SK-N-SH (cell line): ENCODE measurements around the gene SEMA3C. TPM values are rescaled to one million over a fixed set of nuclear protein-coding genes. Genes with fewer than 3 reads are reported as not detected.

Experiments used
- CTCF ChIA-PET: fragments of 300-600, 350-600 bp; formaldehyde crosslinking; extraction: SDS; loops from one replicate; lab custom pipeline; 2021; lab: Yijun Ruan, JAX
- POLR2A ChIA-PET: fragments of 350-600 bp; sonication (Branson Sonifier 250); formaldehyde crosslinking; extraction: SDS; loops from one replicate; lab custom pipeline; 2020; ENCODE audit warnings: antibody characterized with exemption, inconsistent platforms; lab: Yijun Ruan, JAX
- DNase-seq: peaks from one replicate; pipeline ENCODE4 v3.0.0; 2012
- H2AFZ ChIP-seq: fragments of 200-600 bp; sonication (generic); 2 replicates; pipeline ENCODE4 v1.8.1; 2016; ENCODE audit warnings: antibody characterized with exemption, mild to moderate bottlenecking, low read depth
- H3F3A ChIP-seq: fragments of 200-600 bp; sonication (generic); replicated peaks from 2 replicates; pipeline ENCODE3; 2016; ENCODE audit warnings: antibody characterized with exemption, mild to moderate bottlenecking; ENCODE audit not compliant: insufficient read depth
- H3K27ac ChIP-seq, 2 experiments: fragments of 200-500 bp in 1 of 2; fragments of 200-600 bp in 1 of 2; sonication (Bioruptor generic) in 1 of 2; sonication (generic), shearing (Covaris generic) in 1 of 2; 2 replicates each; pipeline versions ENCODE4 v1.5.1 to v1.6.1; 2014 to 2016; ENCODE audit warnings: low read depth in 2 of 2, inconsistent platforms in 1 of 2, low read length in 1 of 2, mild to moderate bottlenecking in 1 of 2, mixed read lengths in 1 of 2
- H3K27me3 ChIP-seq: fragments of 200-600 bp; sonication (generic), shearing (Covaris generic); 2 replicates; pipeline ENCODE4 v1.6.1; 2016; ENCODE audit warnings: mixed run types; ENCODE audit not compliant: insufficient read depth
- H3K36me3 ChIP-seq, 2 experiments: fragments of 200-500 bp in 1 of 2; fragments of 200-600 bp in 1 of 2; sonication (Bioruptor generic) in 1 of 2; sonication (generic) in 1 of 2; replicated peaks in 1 of 2; 2 replicates each; pipeline versions ENCODE3 to v1.5.1; 2014 to 2016; ENCODE audit warnings: low read length in 1 of 2, mild to moderate bottlenecking in 1 of 2; ENCODE audit not compliant: insufficient read depth in 2 of 2, control insufficient read depth in 1 of 2
- H3K4me1 ChIP-seq, 2 experiments: fragments of 200-500 bp in 1 of 2; fragments of 200-600 bp in 1 of 2; sonication (Bioruptor generic) in 1 of 2; sonication (generic), shearing (Covaris generic) in 1 of 2; 2 replicates each; pipeline versions ENCODE4 v1.5.1 to v1.6.1; 2014 to 2016; ENCODE audit warnings: low read depth in 1 of 2, low read length in 1 of 2, mixed run types in 1 of 2; ENCODE audit not compliant: insufficient read depth in 2 of 2, control insufficient read depth in 1 of 2
- H3K4me2 ChIP-seq: fragments of 200-600 bp; sonication (generic), shearing (Covaris generic); 2 replicates; pipeline ENCODE4 v1.6.1; 2017; ENCODE audit warnings: mixed run types
- H3K4me3 ChIP-seq, 2 experiments: fragments of 200-500 bp in 1 of 2; fragments of 200-600 bp in 1 of 2; sonication (Bioruptor generic) in 1 of 2; sonication (generic), shearing (Covaris generic) in 1 of 2; 2 replicates each; pipeline versions ENCODE4 v1.5.1 to v1.8.1; 2014 to 2016; ENCODE audit warnings: low read depth in 2 of 2, inconsistent platforms in 1 of 2, low read length in 1 of 2, mild to moderate bottlenecking in 1 of 2, mixed read lengths in 1 of 2, moderate library complexity in 1 of 2
- H3K79me2 ChIP-seq: fragments of 200-600 bp; sonication (generic); 2 replicates; pipeline ENCODE4 v1.8.1; 2017; ENCODE audit warnings: mild to moderate bottlenecking; ENCODE audit not compliant: insufficient read depth
- H3K9ac ChIP-seq: fragments of 200-600 bp; sonication (generic); 2 replicates; pipeline ENCODE4 v1.6.1; 2017; ENCODE audit warnings: mixed run types
- H3K9me2 ChIP-seq: fragments of 200-600 bp; sonication (generic); 2 replicates; pipeline ENCODE4 v1.6.1; 2017; ENCODE audit warnings: mixed run types
- H3K9me3 ChIP-seq: fragments of 200-600 bp; sonication (generic); 2 replicates; pipeline ENCODE4 v1.6.1; 2017; ENCODE audit warnings: mixed run types, mild to moderate bottlenecking, moderate library complexity
- H4K20me1 ChIP-seq: fragments of 200-600 bp; sonication (generic); 2 replicates; pipeline ENCODE4 v1.6.1; 2017; ENCODE audit warnings: mild to moderate bottlenecking, mixed run types; ENCODE audit not compliant: insufficient read depth
- EP300 ChIP-seq, 2 experiments: IDR thresholded peaks; 2 replicates each; pipeline versions ENCODE4 v1.4.0 to v1.6.1; 2012; ENCODE audit warnings: borderline replicate concordance in 1 of 2, low read depth in 1 of 2, low read length in 1 of 2
- FOXM1 ChIP-seq: IDR thresholded peaks from 2 replicates; pipeline ENCODE4 v1.4.0; 2012; ENCODE audit warnings: low read depth, mild to moderate bottlenecking
- IRF3 ChIP-seq: fragments of 150-350 bp; IDR thresholded peaks from 2 replicates; pipeline ENCODE4 v1.6.1; 2016; ENCODE audit warnings: mild to moderate bottlenecking, low read depth, low read length
- MAX ChIP-seq: IDR thresholded peaks from 2 replicates; pipeline ENCODE4 v1.4.0; 2012; ENCODE audit warnings: low read depth
- MEF2A ChIP-seq: IDR thresholded peaks from 2 replicates; pipeline ENCODE4 v1.4.0; 2012; ENCODE audit warnings: low read depth, borderline replicate concordance
- POLR2AphosphoS5 ChIP-seq: IDR thresholded peaks from 2 replicates; pipeline ENCODE4 v1.6.1; 2012; ENCODE audit warnings: low read depth, low read length
- RAD21 ChIP-seq: IDR thresholded peaks from 2 replicates; pipeline ENCODE4 v1.6.1; 2012; ENCODE audit warnings: mild to moderate bottlenecking, low read length
- RCOR1 ChIP-seq: fragments of 150-350 bp; IDR thresholded peaks from 2 replicates; pipeline ENCODE4 v1.6.1; 2017; ENCODE audit warnings: antibody characterized with exemption, low read length
- USF2 ChIP-seq: fragments of 150-350 bp; IDR thresholded peaks from 2 replicates; pipeline ENCODE4 v1.6.1; 2017; ENCODE audit warnings: antibody characterized with exemption, low read length, low read depth, borderline replicate concordance
- WGBS: methylation state at CpG from one replicate; pipeline ENCODE4 v1.1.6; 2017; ENCODE audit warnings: low lambda C conversion rate; 5-methylcytosine and 5-hydroxymethylcytosine counted together
- polyA plus RNA-seq, 3 experiments: library from polyadenylated mRNA; depleted of rRNA; stranded (reverse); fragments of >200 nt; gene quantifications; 2 replicates each; pipeline ENCODE4 v1.2.3, GENCODE V29; 2012

SEMA3C gene
- polyA plus RNA-seq, 1 of the 3 experiments (the other 2 are of a cell fraction) = 51.1 TPM

- Histone ChIP-seq H3F3A (peaks cover 3% of the 10 kb centered on the region), H3K27ac (no peak overlapping the region), H3K4me2 (no peak overlapping the region), H2AFZ (no peak overlapping the region), H3K4me1 (peaks cover 0 to 5% of the 10 kb centered on the region in 2 experiments; a peak in 2 of 4 replicates), H3K36me3 (no peaks in the 10 kb centered on the region), H3K27me3 (no peaks in the 10 kb centered on the region), H3K9me3 (no peaks in the 10 kb centered on the region), H3K9ac (no peak overlapping the region), H4K20me1 (no peaks in the 10 kb centered on the region), H3K79me2 (no peaks in the 10 kb centered on the region), H3K4me3 (no peak overlapping the region), H3K9me2 (no peaks in the 10 kb centered on the region)
- TF ChIP-seq RCOR1 (no peak), USF2 (no peak), POLR2AphosphoS5 (no peak), IRF3 (no peak), EP300 (IDR thresholded peaks at IDR 0.05; ENCODE audit: borderline replicate concordance in 1 of 2, low read depth in 1 of 2, low read length in 1 of 2) (no peak), MAX (no peak), FOXM1 (no peak), RAD21 (no peak), MEF2A (no peak)
- ChIA-PET POLR2A (no interaction called here), CTCF (no interaction called here)
- 56% methylated on average over 1 of the region's 1 CpG for WGBS
- no peak for DNase-seq
These were observed 30.6 kb upstream of the SEMA3C start for GRCh38 chr7:80949449-80949848.

GRCh38 chr7:80946858-80947257, 28.0 kb upstream of the SEMA3C start:
- Histone ChIP-seq H4K20me1 (no peaks in the 10 kb centered on the region), H3K27me3 (no peaks in the 10 kb centered on the region), H3K36me3 (no peaks in the 10 kb centered on the region), H2AFZ (no peak overlapping the region), H3K4me2 (no peak overlapping the region), H3K4me3 (no peak overlapping the region), H3K9ac (no peak overlapping the region), H3K27ac (peak overlapping the region in 1 of 2 experiments; percentile 53; a peak in 2 of 4 replicates), H3F3A (peaks cover 23% of the 10 kb centered on the region), H3K4me1 (peaks cover 5% of the 10 kb centered on the region in 2 experiments; a peak in 3 of 4 replicates), H3K9me2 (no peaks in the 10 kb centered on the region), H3K9me3 (0 out of 2 replicates have a peak, but pooled peaks cover 5% of the 10 kb centered on the region), H3K79me2 (no peaks in the 10 kb centered on the region)
- ChIA-PET POLR2A (no interaction called here), CTCF (interaction anchor here (1.5 to 2.9 kb wide), 3 partner anchors 9 to 511 kb away, joined by 3 to 10 read pairs (median 4); no protein-coding TSS in a partner anchor)
- TF ChIP-seq MEF2A = no peak
- TF ChIP-seq USF2 = no peak
- no peak for TF ChIP-seq IRF3
- TF ChIP-seq EP300 (IDR thresholded peaks at IDR 0.05; ENCODE audit: borderline replicate concordance in 1 of 2, low read depth in 1 of 2, low read length in 1 of 2) = peak in 1 of 2 experiments; percentile 82; a peak in 2 of 4 replicates
- peak; percentile 29 for DNase-seq
